Colonic mucosa (tissue), 4 donors: Measurements from ENCODE around the gene RGS19. TPM values are rescaled to one million over a fixed set of nuclear protein-coding genes. Genes with fewer than 3 reads are reported as not detected.

Experiments used
- DNase-seq: peaks from one replicate; pipeline ENCODE4 v3.0.0-alpha.2; 2020
- H3K27ac ChIP-seq: fragments of 200-600 bp; one replicate; pipeline ENCODE4 v1.8.0; 2021
- H3K27me3 ChIP-seq: fragments of 200-600 bp; one replicate; pipeline ENCODE4 v1.8.0; 2021
- H3K36me3 ChIP-seq: fragments of 200-600 bp; one replicate; pipeline ENCODE4 v1.8.0; 2021
- H3K4me1 ChIP-seq: fragments of 200-600 bp; one replicate; pipeline ENCODE4 v1.8.0; 2021; ENCODE audit warnings: mild to moderate bottlenecking
- H3K4me3 ChIP-seq: fragments of 200-600 bp; one replicate; pipeline ENCODE4 v1.8.0; 2021
- H3K9ac ChIP-seq, 2 donors: one replicate each; pipeline ENCODE4 v1.7.0; 2013; ENCODE audit warnings: control low read depth in 2 of 2, low read depth in 2 of 2, low read length in 2 of 2
- H3K9me3 ChIP-seq: fragments of 200-600 bp; one replicate; pipeline ENCODE4 v1.8.0; 2021
- CTCF ChIP-seq: fragments of 200-600 bp; IDR thresholded peaks from one replicate; pipeline ENCODE4 v1.8.0; 2022; ENCODE audit warnings: antibody characterized with exemption, mild to moderate bottlenecking
- intact Hi-C: fragments of 100-400 bp; cut with DNase I; formaldehyde crosslinking; loops from one replicate; pipeline ENCODE4 v1.14.1; 2022
- total RNA-seq, 2 donors: library from RNA; stranded (reverse); fragmentation: NEBNext Ultra II Directional in 1 of 2; extraction: Animal tissue kit (Norgen Biotek cat#: 25700) in 1 of 2; gene quantifications; one replicate each; pipeline ENCODE4 v1.2.1, GENCODE V29; 2021
- donor health status: healthy.
- donor health status: DM: no; HTN: no; CAD: no.
- donor health status: DM: no; HTN: no; CAD: no.

The RGS19 gene
- total RNA-seq, 2 donors from 2014 or later, result 3.4 to 4.5 TPM

DNA sequence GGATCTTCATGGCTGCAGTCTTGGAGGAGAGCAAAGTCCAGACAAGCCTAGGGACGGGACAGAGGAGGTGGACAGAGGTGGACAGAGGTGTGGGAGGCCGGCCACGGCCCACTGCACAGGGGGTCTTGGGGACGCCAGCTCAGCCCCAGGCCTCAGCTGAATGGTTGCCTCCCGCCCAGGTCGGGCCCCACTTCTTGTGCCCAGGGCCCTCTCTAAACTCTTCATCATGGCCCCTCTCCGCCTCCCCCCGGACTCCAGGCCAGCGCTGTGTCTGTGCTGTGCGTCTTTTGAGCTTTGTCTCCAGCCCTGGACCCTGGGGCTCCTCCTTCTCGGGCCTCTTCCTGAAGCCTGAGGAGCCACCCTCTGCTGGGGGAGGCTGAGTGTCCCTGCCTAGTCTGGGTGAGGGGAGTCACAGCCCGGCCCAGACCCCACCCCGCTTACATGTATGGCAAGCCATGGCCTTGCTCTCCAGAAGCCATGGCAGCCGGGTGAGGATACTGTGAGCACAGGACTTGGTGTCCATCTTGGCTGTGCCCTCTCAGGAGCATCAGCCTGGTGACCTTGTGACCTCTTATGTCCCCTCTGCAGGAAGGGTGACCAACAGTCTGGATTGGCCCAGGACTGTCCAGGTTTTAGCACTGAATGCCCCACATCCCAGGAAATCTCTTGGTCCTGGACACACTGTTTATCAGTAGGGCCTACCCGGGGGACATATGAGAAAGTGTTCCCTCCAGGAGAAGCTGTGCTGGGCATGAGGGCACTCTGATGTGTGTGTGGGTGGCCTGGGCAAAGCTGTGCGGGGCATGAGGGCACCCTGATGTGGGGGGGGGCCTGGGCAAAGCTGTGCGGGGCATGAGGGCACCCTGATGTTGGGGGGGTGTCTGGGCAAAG lies 37.5 kb upstream of the RGS19 start:
- Histone ChIP-seq H3K36me3 (no peaks in the 10 kb centered on the region), H3K4me1 (no peaks in the 10 kb centered on the region), H3K4me3 (no peak overlapping the region), H3K27ac (no peak overlapping the region), H3K9ac (no peak overlapping the region), H3K9me3 (no peaks in the 10 kb centered on the region), H3K27me3 (no peaks in the 10 kb centered on the region)
- TF ChIP-seq CTCF, result no peak
- intact Hi-C loops, result no loop called here
- DNase-seq, result no peak

GRCh38 chr20:64116016-64116415 lies 36.7 kb upstream of the RGS19 start:
- Histone ChIP-seq H3K27ac (no peak overlapping the region), H3K36me3 (no peaks in the 10 kb centered on the region), H3K4me1 (no peaks in the 10 kb centered on the region), H3K9ac (no peak overlapping the region), H3K27me3 (no peaks in the 10 kb centered on the region), H3K4me3 (no peak overlapping the region), H3K9me3 (no peaks in the 10 kb centered on the region)
- TF ChIP-seq CTCF, result no peak
- DNase-seq, result no peak
- intact Hi-C loops, result no loop called here

DNA sequence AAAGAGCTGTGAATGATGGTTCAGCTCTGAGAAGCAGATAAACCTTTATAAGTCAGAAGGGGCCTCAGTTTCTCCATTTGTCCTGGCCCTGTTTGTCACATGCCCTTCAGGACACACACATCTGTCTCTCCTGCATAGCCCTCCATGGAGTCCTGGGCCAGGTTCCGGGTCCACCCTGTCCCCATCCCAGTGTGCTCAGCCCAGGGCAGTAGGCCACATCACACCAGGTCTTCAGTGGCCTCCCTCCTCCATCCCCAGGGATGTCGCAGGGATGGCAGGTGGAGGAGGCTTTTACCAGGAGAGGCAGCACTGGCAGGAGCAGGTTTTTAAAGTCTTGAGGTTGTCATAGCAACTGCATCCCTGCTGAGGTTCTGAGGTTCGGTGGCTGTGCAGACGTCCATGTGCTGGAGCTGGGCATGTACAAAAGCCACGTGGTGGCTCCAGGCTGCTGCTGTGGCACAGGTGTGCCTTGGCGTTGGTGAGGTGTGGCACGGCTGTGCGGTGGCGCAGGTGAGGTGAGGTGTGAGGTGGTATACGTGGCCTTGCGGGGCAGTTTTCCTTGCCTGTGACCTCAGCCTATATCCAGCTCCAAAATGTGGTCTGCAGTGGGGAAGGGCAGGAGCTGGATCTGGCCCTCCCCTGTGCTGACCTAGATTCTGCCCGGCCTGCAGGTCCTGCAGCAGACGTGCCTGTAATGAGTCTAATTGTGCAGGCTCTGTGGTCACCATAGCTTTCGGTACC lies 36.0 kb upstream of the RGS19 start:
- Histone ChIP-seq H3K9me3 (no peaks in the 10 kb centered on the region), H3K36me3 (no peaks in the 10 kb centered on the region), H3K9ac (no peak overlapping the region), H3K27me3 (no peaks in the 10 kb centered on the region), H3K4me3 (no peak overlapping the region), H3K27ac (no peak overlapping the region), H3K4me1 (no peaks in the 10 kb centered on the region)
- no peak for DNase-seq
- intact Hi-C loops, result no loop called here
- no peak for TF ChIP-seq CTCF

GRCh38 chr20:64114356-64114971 lies 35.1 kb upstream of the RGS19 start:
- TF ChIP-seq CTCF, result no peak
- Histone ChIP-seq H3K27ac (no peak overlapping the region), H3K4me3 (no peak overlapping the region), H3K9me3 (no peaks in the 10 kb centered on the region), H3K9ac (no peak overlapping the region), H3K27me3 (no peaks in the 10 kb centered on the region), H3K36me3 (no peaks in the 10 kb centered on the region), H3K4me1 (no peaks in the 10 kb centered on the region)
- intact Hi-C loops, result no loop called here
- DNase-seq, result no peak

GRCh38 chr20:64113796-64114355 lies 34.6 kb upstream of the RGS19 start:
- Histone ChIP-seq H3K9me3 (no peaks in the 10 kb centered on the region), H3K27me3 (no peaks in the 10 kb centered on the region), H3K4me3 (no peak overlapping the region), H3K4me1 (no peaks in the 10 kb centered on the region), H3K36me3 (no peaks in the 10 kb centered on the region), H3K9ac (no peak overlapping the region), H3K27ac (no peak overlapping the region)
- no peak for TF ChIP-seq CTCF
- DNase-seq, result no peak
- intact Hi-C loops, result no loop called here
